Measurements from ENCODE around the gene IL1R1. TPM values are rescaled to one million over a fixed set of nuclear protein-coding genes. Genes with fewer than 3 reads are reported as not detected.

IL1R1 gene
- total RNA-seq, 1 donor from 2014 or later = 51.9 TPM

- DNase-seq (ENCODE audit: low spot score) = no peak
These were observed 33.6 kb downstream of the IL1R1 start for GRCh38 chr2:102176172-102176571.

GRCh38 chr2:102177814-102178478 is 35.4 kb downstream of the IL1R1 start:
- DNase-seq (ENCODE audit: low spot score) = no peak

- no peak for DNase-seq (ENCODE audit: low spot score)
These were observed 36.5 kb downstream of the IL1R1 start for GRCh38 chr2:102179061-102179460.

- no peak for DNase-seq (ENCODE audit: low spot score)
These were observed 37.5 kb downstream of the IL1R1 start for GRCh38 chr2:102179788-102180686.

- no peak for DNase-seq (ENCODE audit: low spot score)
These were observed 38.1 kb downstream of the IL1R1 start for GRCh38 chr2:102180687-102180999.

GRCh38 chr2:102181376-102181775 is 38.8 kb downstream of the IL1R1 start:
- DNase-seq (ENCODE audit: low spot score) = no peak

- peak; percentile 27 for DNase-seq (ENCODE audit: low spot score)
These were observed 39.5 kb downstream of the IL1R1 start for GRCh38 chr2:102181919-102182635.

GRCh38 chr2:102184018-102184417 is 41.5 kb downstream of the IL1R1 start:
- no peak for DNase-seq (ENCODE audit: low spot score)

- no peak for DNase-seq (ENCODE audit: low spot score)
These were observed 42.0 kb downstream of the IL1R1 start for GRCh38 chr2:102184568-102184967.

- DNase-seq (ENCODE audit: low spot score) = no peak
These were observed 42.8 kb downstream of the IL1R1 start for GRCh38 chr2:102185347-102185746.

- no peak for DNase-seq (ENCODE audit: low spot score)
These were observed 44.4 kb downstream of the IL1R1 start, which contains the start of gene IL1RL2 for GRCh38 chr2:102186791-102187495. IL1RL2 (plus strand) TSS chr2:102187023; CDS start chr2:102187868, 845 bp downstream.

- peak; percentile 28 for DNase-seq (ENCODE audit: low spot score)
These were observed 45.1 kb downstream of the IL1R1 start for GRCh38 chr2:102187496-102188150.

GRCh38 chr2:102190430-102191107 is 48.0 kb downstream of the IL1R1 start:
- DNase-seq (ENCODE audit: low spot score) = no peak

- no peak for DNase-seq (ENCODE audit: low spot score)
These were observed 49.0 kb downstream of the IL1R1 start for GRCh38 chr2:102191501-102191900.

GRCh38 chr2:102193074-102193473 is 50.5 kb downstream of the IL1R1 start:
- DNase-seq (ENCODE audit: low spot score) = no peak

GRCh38 chr2:102194609-102195268 is 52.2 kb downstream of the IL1R1 start:
- no peak for DNase-seq (ENCODE audit: low spot score)

GRCh38 chr2:102197389-102198137 is 55.0 kb downstream of the IL1R1 start:
- no peak for DNase-seq (ENCODE audit: low spot score)

- DNase-seq (ENCODE audit: low spot score) = no peak
These were observed 58.0 kb downstream of the IL1R1 start for GRCh38 chr2:102200539-102200938.

- no peak for DNase-seq (ENCODE audit: low spot score)
These were observed 62.1 kb downstream of the IL1R1 start for GRCh38 chr2:102204638-102205037.

All from mucosa of gallbladder (tissue), 1 donor.